Uterus (tissue), 4 donors: ENCODE data around the gene FMNL3. TPM values are rescaled to one million over a fixed set of nuclear protein-coding genes. Genes with fewer than 3 reads are reported as not detected.

ENCODE experiments used
- DNase-seq, 2 donors: peaks; one replicate each; pipeline ENCODE4 v3.0.0-alpha.2; 2019 to 2020
- H3K27ac ChIP-seq, 2 donors: fragments of 200-600 bp; sonication (generic); 1 replicate in 1 of 2; 2 replicates in 1 of 2; pipeline ENCODE4 v1.5.1; 2016 to 2018
- H3K27me3 ChIP-seq, 2 donors: fragments of 200-600 bp; sonication (generic); one replicate each; pipeline ENCODE4 v1.5.1; 2018 to 2019; ENCODE audit warnings: control low read depth in 1 of 2
- H3K36me3 ChIP-seq, 2 donors: fragments of 200-600 bp; sonication (generic); one replicate each; pipeline ENCODE4 v1.5.1; 2019; ENCODE audit warnings: control low read depth in 1 of 2
- H3K4me1 ChIP-seq, 2 donors: fragments of 200-600 bp; sonication (generic); one replicate each; pipeline ENCODE4 v1.5.1; 2018 to 2019; ENCODE audit warnings: control low read depth in 1 of 2
- H3K4me3 ChIP-seq, 2 donors: fragments of 200-600 bp; sonication (generic); 1 replicate in 1 of 2; 2 replicates in 1 of 2; pipeline ENCODE4 v1.5.1; 2018 to 2019; ENCODE audit warnings: mild to moderate bottlenecking in 1 of 2
- H3K9me3 ChIP-seq, 2 donors: fragments of 200-600 bp; sonication (generic); one replicate each; pipeline ENCODE4 v1.5.1; 2019; ENCODE audit warnings: control low read depth in 1 of 2
- CTCF ChIP-seq, 4 experiments: fragments of 200-600 bp in 2 of 4; fragments of 450-650 bp in 2 of 4; sonication (generic) in 2 of 4; IDR thresholded peaks; one replicate each; pipeline ENCODE4 v1.5.1; 2016 to 2019; ENCODE audit warnings: antibody characterized with exemption in 4 of 4, mild to moderate bottlenecking in 2 of 4, moderate library complexity in 1 of 4
- POLR2A ChIP-seq, 2 donors: fragments of 450-650 bp; IDR thresholded peaks; one replicate each; pipeline ENCODE4 v1.6.1; 2016; ENCODE audit warnings: antibody characterized with exemption in 2 of 2, mild to moderate bottlenecking in 1 of 2, moderate library complexity in 1 of 2
- intact Hi-C: fragments of 100-400 bp; cut with DNase I; formaldehyde crosslinking; loops from one replicate; pipeline ENCODE4 v1.15.1; 2023; ENCODE audit warnings: low total_unique reads
- total RNA-seq, 4 donors: library from RNA; depleted of rRNA in 3 of 4; stranded (reverse); fragments of >200 nt in 3 of 4; gene quantifications; one replicate each; pipeline versions ENCODE4 v1.1.0 to v1.2.4, GENCODE V29; 2014 to 2023
- donor health status: DM: yes; HTN: yes; CAD: no.

The FMNL3 gene
- total RNA-seq, 4 donors from 2014 or later = 3.3 to 45.7 (median 20.4) TPM

GRCh38 chr12:49659753-49660152, 47.5 kb downstream of the FMNL3 start:
- no peaks in the 10 kb centered on the region for H3K27me3 ChIP-seq
- no peaks in the 10 kb centered on the region for H3K4me1 ChIP-seq
- H3K4me3 ChIP-seq = no peak overlapping the region
- no peak overlapping the region for H3K27ac ChIP-seq
- no peaks in the 10 kb centered on the region for H3K9me3 ChIP-seq
- DNase-seq = no peak
- no peak for TF ChIP-seq POLR2A (IDR thresholded peaks at IDR 0.05)
- no peak for TF ChIP-seq CTCF (IDR thresholded peaks at IDR 0.05)
- intact Hi-C loops = no loop called here
- H3K36me3 ChIP-seq = no peaks in the 10 kb centered on the region

- Histone ChIP-seq H3K27ac (no peak overlapping the region), H3K4me1 (no peaks in the 10 kb centered on the region), H3K36me3 (no peaks in the 10 kb centered on the region), H3K9me3 (no peaks in the 10 kb centered on the region), H3K4me3 (no peak overlapping the region), H3K27me3 (no peaks in the 10 kb centered on the region)
- intact Hi-C loops = no loop called here
- TF ChIP-seq POLR2A (IDR thresholded peaks at IDR 0.05) (no peak), CTCF (IDR thresholded peaks at IDR 0.05) (no peak)
- no peak for DNase-seq
Measured at GRCh38 chr12:49658276-49658675, 48.9 kb downstream of the FMNL3 start.

- TF ChIP-seq POLR2A (IDR thresholded peaks at IDR 0.05) (no peak), CTCF (IDR thresholded peaks at IDR 0.05) (no peak)
- H3K9me3 ChIP-seq = no peaks in the 10 kb centered on the region
- DNase-seq = no peak
- H3K4me3 ChIP-seq = no peak overlapping the region
- intact Hi-C loops = no loop called here
- H3K4me1 ChIP-seq = no peaks in the 10 kb centered on the region
- H3K27me3 ChIP-seq = no peaks in the 10 kb centered on the region
- no peak overlapping the region for H3K27ac ChIP-seq
- no peaks in the 10 kb centered on the region for H3K36me3 ChIP-seq
Measured at GRCh38 chr12:49655595-49656236, 51.5 kb downstream of the FMNL3 start.

GRCh38 chr12:49654715-49655114, 52.5 kb downstream of the FMNL3 start:
- Histone ChIP-seq H3K4me3 (no peak overlapping the region), H3K9me3 (no peaks in the 10 kb centered on the region), H3K36me3 (no peaks in the 10 kb centered on the region), H3K27ac (no peak overlapping the region), H3K27me3 (no peaks in the 10 kb centered on the region), H3K4me1 (no peaks in the 10 kb centered on the region)
- no peak for TF ChIP-seq POLR2A (IDR thresholded peaks at IDR 0.05)
- no peak for TF ChIP-seq CTCF (IDR thresholded peaks at IDR 0.05)
- DNase-seq = no peak
- intact Hi-C loops = no loop called here

GRCh38 chr12:49652921-49653520, 54.2 kb downstream of the FMNL3 start:
- no peak for TF ChIP-seq CTCF (IDR thresholded peaks at IDR 0.05)
- TF ChIP-seq POLR2A (IDR thresholded peaks at IDR 0.05) = no peak
- Histone ChIP-seq H3K4me1 (no peaks in the 10 kb centered on the region), H3K27me3 (no peaks in the 10 kb centered on the region), H3K9me3 (no peaks in the 10 kb centered on the region), H3K27ac (no peak overlapping the region), H3K36me3 (no peaks in the 10 kb centered on the region), H3K4me3 (no peak overlapping the region)
- no peak for DNase-seq
- intact Hi-C loops = no loop called here
